Measurements from ENCODE around the gene TGFBR1.

- TF ChIP-seq CTCF (IDR thresholded peaks at IDR 0.05; ENCODE audit: low read depth, low read length, poor library complexity, severe bottlenecking) (no peak), EZH2phosphoT487 (IDR thresholded peaks at IDR 0.05; ENCODE audit: borderline replicate concordance, low read length) (no peak)
Observed at GRCh38 chr9:99154356-99154755, 49.4 kb downstream of the TGFBR1 start.

Measured in DOHH2 (cell line).